ENCODE data around the gene IQCM. TPM values are rescaled to one million over a fixed set of nuclear protein-coding genes. Genes with fewer than 3 reads are reported as not detected.

Gene IQCM, protein sequence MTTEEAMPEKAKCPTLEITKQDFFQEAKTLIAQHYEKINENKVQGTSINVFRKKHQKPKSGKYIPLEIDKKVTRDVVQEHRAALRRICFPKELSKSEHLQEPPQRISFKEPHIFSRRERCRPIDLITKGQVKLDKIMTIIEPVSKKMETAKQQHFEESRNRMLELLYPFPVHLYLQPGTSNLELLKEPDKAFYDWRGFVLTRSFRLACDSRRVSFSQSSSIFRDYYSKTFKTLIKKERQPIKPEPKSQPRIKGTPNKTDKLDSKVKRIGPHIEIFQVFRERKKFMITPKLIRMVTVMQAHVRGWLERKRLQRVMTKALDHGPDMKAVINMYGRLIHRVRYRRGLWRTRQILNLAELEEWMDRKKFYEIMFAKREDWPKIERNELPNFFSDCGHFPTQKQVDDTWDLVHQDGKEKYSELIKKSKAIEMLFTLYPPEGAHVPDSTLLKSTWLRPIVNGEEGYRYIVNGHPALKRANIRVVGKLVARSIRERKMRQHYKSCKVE
- not detected for polyA plus RNA-seq (2013, experiment 1 of 4)
- not detected for polyA plus RNA-seq (2013, experiment 2 of 4)
- 0.16 TPM for polyA plus RNA-seq (2013, experiment 3 of 4)
- polyA plus RNA-seq (2013, experiment 4 of 4): 0.12 TPM

DNA sequence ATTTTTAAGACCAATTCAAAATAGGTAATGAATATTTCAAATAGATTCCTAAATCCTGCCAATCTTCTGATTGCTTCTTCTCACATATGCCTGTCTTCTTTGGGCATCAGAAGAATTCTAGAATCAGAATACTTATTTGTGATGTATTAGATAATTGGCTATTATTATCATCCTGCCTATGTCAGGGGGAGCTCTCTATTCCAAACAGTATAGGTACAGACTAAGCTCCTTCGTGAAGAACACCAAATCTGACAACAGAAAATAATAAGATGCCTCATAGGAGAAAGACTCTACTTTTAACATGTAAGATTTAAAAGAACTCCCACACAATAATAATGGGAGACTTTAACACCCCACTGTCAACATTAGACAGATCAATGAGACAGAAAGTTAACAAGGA, at the start of gene IQCM:
Gene IQCM, minus strand, starts transcription at position 101 of the 400 bp plus-strand sequence. CDS start 73,152 bp downstream, outside the sequence.
- H3K27me3 ChIP-seq (ENCODE audit: control insufficient read depth, insufficient read depth, low read length, poor library complexity, severe bottlenecking): no peaks in the 10 kb centered on the region
- no peaks in the 10 kb centered on the region for H3K4me1 ChIP-seq (ENCODE audit: control insufficient read depth, insufficient read depth, low read length)
- 94 to 100% methylated on average over 1 of the region's 1 CpG for WGBS, 2 experiments
- no peak within 1 kb of the TSS for H3K27ac ChIP-seq (ENCODE audit: insufficient read depth, low read depth, low read length, poor library complexity, severe bottlenecking)
- H3K9me3 ChIP-seq (ENCODE audit: control insufficient read depth, low read length): no peaks in the 10 kb centered on the region
- no peak within 1 kb of the TSS for H3K4me3 ChIP-seq (ENCODE audit: insufficient read depth, low read depth, low read length)
- no peaks in the 10 kb centered on the region for H3K36me3 ChIP-seq (ENCODE audit: control insufficient read depth, insufficient read depth, low read length)

DNA sequence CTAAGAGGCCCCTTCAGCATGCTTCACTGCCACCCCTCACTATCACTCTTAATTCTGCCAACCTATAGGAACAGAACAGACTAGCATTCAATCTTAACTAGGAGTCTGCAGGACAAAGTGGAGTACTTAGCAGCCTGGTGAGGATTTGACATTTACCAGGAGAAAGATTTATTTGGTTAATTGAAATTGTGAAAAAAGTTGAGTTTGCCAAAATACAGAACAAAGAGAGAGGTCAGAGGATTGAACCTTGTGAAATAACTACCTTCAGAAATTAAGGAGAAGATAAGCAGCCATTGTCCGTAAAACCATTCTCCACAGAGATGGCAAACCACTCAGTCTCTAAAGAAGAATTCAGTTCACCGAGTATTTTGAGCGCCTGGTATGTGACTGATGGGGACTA, 41.8 kb upstream of the IQCM start:
- H3K9me3 ChIP-seq (ENCODE audit: control insufficient read depth, low read length): no peaks in the 10 kb centered on the region
- WGBS, 2 experiments: 90 to 95% methylated on average over 3 of the region's 3 CpGs
- no peaks in the 10 kb centered on the region for H3K36me3 ChIP-seq (ENCODE audit: control insufficient read depth, insufficient read depth, low read length)
- no peak overlapping the region for H3K27ac ChIP-seq (ENCODE audit: insufficient read depth, low read depth, low read length, poor library complexity, severe bottlenecking)
- no peak overlapping the region for H3K4me3 ChIP-seq (ENCODE audit: insufficient read depth, low read depth, low read length)
- no peaks in the 10 kb centered on the region for H3K4me1 ChIP-seq (ENCODE audit: control insufficient read depth, insufficient read depth, low read length)
- H3K27me3 ChIP-seq (ENCODE audit: control insufficient read depth, insufficient read depth, low read length, poor library complexity, severe bottlenecking): no peaks in the 10 kb centered on the region

DNA sequence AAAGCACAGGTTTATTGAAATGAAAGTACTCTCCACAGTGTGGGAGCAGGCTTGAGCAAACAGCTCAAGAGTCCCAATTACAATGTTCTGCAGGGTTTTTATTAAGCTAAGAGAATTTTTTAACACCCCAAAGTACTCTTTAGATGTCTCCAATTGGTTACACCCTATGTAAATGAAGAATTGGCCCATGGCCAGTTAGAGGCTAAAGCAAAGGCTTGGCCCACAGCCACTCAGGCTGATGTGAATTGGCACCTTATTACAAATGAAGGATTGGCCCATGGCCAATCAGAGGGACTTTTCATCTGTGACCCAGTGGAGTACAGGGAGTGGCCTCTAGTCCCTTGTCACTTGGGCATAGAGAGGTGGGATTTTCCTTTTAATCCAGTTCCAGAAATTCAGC, 30.1 kb upstream of the IQCM start:
- Histone ChIP-seq H3K27me3 (ENCODE audit: control insufficient read depth, insufficient read depth, low read length, poor library complexity, severe bottlenecking) (no peaks in the 10 kb centered on the region), H3K36me3 (ENCODE audit: control insufficient read depth, insufficient read depth, low read length) (no peaks in the 10 kb centered on the region), H3K4me1 (ENCODE audit: control insufficient read depth, insufficient read depth, low read length) (no peaks in the 10 kb centered on the region), H3K4me3 (ENCODE audit: insufficient read depth, low read depth, low read length) (no peak overlapping the region), H3K9me3 (ENCODE audit: control insufficient read depth, low read length) (no peaks in the 10 kb centered on the region), H3K27ac (ENCODE audit: insufficient read depth, low read depth, low read length, poor library complexity, severe bottlenecking) (no peak overlapping the region)

DNA sequence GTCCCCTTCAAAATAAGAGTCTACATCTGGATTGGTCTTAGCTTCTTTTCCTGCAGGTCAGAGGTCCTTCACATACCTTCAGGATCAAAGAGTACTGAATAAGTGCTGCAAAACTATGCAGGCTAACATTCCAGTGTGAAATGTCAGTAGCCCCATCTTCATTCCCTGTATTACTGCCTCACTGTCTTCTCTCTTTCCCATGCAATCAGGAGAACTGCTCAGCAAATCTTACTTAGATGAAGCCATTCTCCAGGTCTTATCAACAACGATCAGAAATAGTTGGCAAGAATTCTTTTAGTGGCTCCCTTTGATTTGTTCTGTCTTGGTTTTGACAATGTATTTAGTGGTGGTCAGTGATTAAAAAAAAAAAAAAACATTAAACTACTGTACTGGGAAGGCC, 26.0 kb upstream of the IQCM start:
- H3K27ac ChIP-seq (ENCODE audit: insufficient read depth, low read depth, low read length, poor library complexity, severe bottlenecking): no peak overlapping the region
- no peaks in the 10 kb centered on the region for H3K9me3 ChIP-seq (ENCODE audit: control insufficient read depth, low read length)
- no peaks in the 10 kb centered on the region for H3K4me1 ChIP-seq (ENCODE audit: control insufficient read depth, insufficient read depth, low read length)
- H3K27me3 ChIP-seq (ENCODE audit: control insufficient read depth, insufficient read depth, low read length, poor library complexity, severe bottlenecking): no peaks in the 10 kb centered on the region
- no peak overlapping the region for H3K4me3 ChIP-seq (ENCODE audit: insufficient read depth, low read depth, low read length)
- no peaks in the 10 kb centered on the region for H3K36me3 ChIP-seq (ENCODE audit: control insufficient read depth, insufficient read depth, low read length)
- WGBS, 2 experiments: 89 to 100% methylated on average over 1 of the region's 1 CpG

DNA sequence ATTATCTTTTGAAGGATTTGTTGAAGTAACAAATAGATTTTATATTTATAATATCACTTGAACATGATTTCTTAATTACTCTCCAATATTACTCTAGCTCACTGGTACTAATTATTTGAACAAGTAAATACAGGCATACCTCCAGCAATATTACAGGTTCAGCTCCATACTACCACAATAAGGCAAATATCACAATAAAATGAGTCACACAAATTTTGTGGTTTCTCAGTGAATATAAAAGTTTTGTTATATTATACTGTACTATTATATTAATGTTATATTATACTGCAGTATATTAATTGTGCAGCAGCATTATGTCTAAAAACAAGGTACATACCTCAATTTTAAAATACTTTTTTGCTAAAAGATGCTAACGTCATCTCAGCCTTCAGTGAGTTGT, 22.4 kb upstream of the IQCM start:
- no peaks in the 10 kb centered on the region for H3K27me3 ChIP-seq (ENCODE audit: control insufficient read depth, insufficient read depth, low read length, poor library complexity, severe bottlenecking)
- no peak overlapping the region for H3K27ac ChIP-seq (ENCODE audit: insufficient read depth, low read depth, low read length, poor library complexity, severe bottlenecking)
- 94 to 95% methylated on average over 1 of the region's 1 CpG for WGBS, 2 experiments
- H3K36me3 ChIP-seq (ENCODE audit: control insufficient read depth, insufficient read depth, low read length): no peaks in the 10 kb centered on the region
- H3K4me1 ChIP-seq (ENCODE audit: control insufficient read depth, insufficient read depth, low read length): no peaks in the 10 kb centered on the region
- H3K4me3 ChIP-seq (ENCODE audit: insufficient read depth, low read depth, low read length): no peak overlapping the region
- no peaks in the 10 kb centered on the region for H3K9me3 ChIP-seq (ENCODE audit: control insufficient read depth, low read length)

DNA sequence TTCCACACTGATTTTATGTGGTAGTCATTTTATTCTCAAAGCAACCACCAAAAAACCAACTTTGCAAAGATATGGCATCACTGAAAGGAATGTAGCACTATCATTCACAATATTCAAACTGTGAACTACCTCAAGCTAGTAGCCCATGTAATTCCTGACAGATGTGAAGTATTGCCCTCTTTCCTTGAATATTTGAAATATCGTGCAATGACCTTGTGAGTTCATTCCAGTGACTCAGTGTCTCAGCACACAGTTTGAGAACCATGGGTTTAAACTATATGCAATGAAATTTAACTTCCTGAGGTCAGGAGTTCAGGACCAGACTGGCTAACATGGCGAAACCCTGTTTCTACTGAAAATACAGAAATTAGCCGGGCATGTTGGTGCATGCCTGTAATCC, 20.9 kb upstream of the IQCM start:
- Histone ChIP-seq H3K4me3 (ENCODE audit: insufficient read depth, low read depth, low read length) (no peak overlapping the region), H3K27me3 (ENCODE audit: control insufficient read depth, insufficient read depth, low read length, poor library complexity, severe bottlenecking) (no peaks in the 10 kb centered on the region), H3K9me3 (ENCODE audit: control insufficient read depth, low read length) (no peaks in the 10 kb centered on the region), H3K36me3 (ENCODE audit: control insufficient read depth, insufficient read depth, low read length) (no peaks in the 10 kb centered on the region), H3K4me1 (ENCODE audit: control insufficient read depth, insufficient read depth, low read length) (no peaks in the 10 kb centered on the region), H3K27ac (ENCODE audit: insufficient read depth, low read depth, low read length, poor library complexity, severe bottlenecking) (no peak overlapping the region)
- 92 to 95% methylated on average over 3 of the region's 3 CpGs for WGBS, 2 experiments

DNA sequence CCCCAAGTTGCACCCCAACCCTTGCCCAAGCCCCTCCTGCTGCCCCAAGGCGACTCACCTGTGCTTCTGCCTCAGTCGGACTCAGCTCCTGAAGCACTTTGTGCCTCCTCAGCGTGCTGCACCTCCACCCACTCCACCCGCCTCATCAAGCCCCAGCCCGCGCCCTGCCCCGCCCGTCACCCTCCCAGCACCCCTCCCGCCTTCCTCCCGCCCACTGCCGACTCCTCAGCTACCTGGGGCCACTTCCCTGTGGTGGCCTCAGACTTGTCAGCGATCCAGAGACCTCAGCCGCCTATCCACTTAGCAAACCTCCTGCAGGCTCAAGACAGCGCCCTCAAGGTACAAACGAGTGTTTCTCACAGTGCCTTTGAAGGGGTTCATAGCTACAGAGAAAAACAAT, 19.6 kb upstream of the IQCM start:
- 87 to 95% methylated on average over 15 of the region's 15 CpGs for WGBS, 2 experiments

DNA sequence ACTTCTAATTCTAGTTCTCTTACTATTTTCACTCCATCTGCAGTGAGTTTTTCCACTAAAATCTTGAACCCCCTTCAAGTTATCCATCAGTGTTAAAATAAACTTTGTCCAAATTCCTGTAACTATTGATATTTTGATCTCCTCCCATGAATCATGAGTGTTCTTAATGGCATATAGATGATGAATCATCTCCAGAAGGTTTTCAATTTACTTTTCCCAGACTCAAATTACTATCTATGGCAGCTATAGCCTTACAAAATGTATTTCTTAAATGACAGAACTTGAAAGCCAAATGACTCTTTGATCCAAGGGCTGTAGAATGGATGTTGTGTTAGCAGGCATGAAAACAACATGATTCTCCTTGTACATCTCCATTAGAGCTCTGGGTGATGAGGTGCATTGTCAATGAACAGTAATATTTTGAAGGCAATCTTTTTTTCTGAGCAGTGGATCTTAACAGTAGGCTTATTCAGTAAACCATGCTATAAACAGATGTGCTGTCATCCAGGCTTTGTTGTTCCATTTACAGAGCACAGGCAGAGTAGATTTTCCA, 16.1 kb upstream of the IQCM start:
- H3K36me3 ChIP-seq (ENCODE audit: control insufficient read depth, insufficient read depth, low read length): no peaks in the 10 kb centered on the region
- H3K27me3 ChIP-seq (ENCODE audit: control insufficient read depth, insufficient read depth, low read length, poor library complexity, severe bottlenecking): no peaks in the 10 kb centered on the region
- no peak overlapping the region for H3K27ac ChIP-seq (ENCODE audit: insufficient read depth, low read depth, low read length, poor library complexity, severe bottlenecking)
- H3K9me3 ChIP-seq (ENCODE audit: control insufficient read depth, low read length): no peaks in the 10 kb centered on the region
- no peak overlapping the region for H3K4me3 ChIP-seq (ENCODE audit: insufficient read depth, low read depth, low read length)
- no peaks in the 10 kb centered on the region for H3K4me1 ChIP-seq (ENCODE audit: control insufficient read depth, insufficient read depth, low read length)

More for the DNA sequence above, 19.6 kb upstream of the IQCM start:
- Histone ChIP-seq H3K4me1 (ENCODE audit: control insufficient read depth, insufficient read depth, low read length) (no peaks in the 10 kb centered on the region), H3K36me3 (ENCODE audit: control insufficient read depth, insufficient read depth, low read length) (no peaks in the 10 kb centered on the region), H3K27ac (ENCODE audit: insufficient read depth, low read depth, low read length, poor library complexity, severe bottlenecking) (no peak overlapping the region), H3K4me3 (ENCODE audit: insufficient read depth, low read depth, low read length) (no peak overlapping the region), H3K9me3 (ENCODE audit: control insufficient read depth, low read length) (no peaks in the 10 kb centered on the region), H3K27me3 (ENCODE audit: control insufficient read depth, insufficient read depth, low read length, poor library complexity, severe bottlenecking) (no peaks in the 10 kb centered on the region)

DNA sequence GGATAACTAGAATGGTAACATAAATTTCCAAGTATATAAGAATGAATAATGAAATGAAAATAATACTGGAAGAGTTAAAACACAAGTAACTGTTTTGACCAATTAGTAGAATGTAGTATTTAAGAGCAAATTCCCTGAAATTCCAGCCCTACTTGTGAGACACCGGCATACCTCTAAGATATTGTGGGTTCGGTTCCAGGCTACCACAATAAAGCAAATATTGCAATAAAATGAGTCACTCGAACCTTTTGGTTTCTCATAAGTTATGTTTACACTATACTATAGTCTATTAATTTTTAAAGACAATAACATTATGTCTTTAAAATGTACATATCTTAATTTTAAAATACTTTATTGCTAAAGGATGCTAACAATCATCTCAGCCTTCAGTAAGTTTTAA, 15.2 kb upstream of the IQCM start:
- 84 to 100% methylated on average over 2 to 3 of the region's 3 CpGs for WGBS, 2 experiments

DNA sequence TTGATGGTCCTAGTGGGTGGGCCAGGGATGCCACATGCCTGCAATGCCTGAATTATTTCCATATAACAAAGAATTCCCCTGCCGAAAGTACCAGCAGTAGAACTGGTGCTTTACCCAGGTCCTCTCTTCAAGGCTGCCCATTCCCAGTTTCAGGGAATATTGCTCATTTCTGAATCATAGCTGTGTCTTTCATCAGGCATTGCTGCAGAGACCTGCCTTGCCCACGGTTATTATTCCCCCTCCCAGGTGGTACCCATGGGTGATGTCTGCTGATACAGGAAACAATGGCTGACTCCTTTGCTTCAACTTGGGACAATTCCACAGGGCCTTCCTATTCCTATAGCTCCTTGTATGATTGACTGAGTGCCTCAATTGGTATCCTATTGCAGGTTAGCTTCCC, 9.7 kb upstream of the IQCM start:
- H3K36me3 ChIP-seq (ENCODE audit: control insufficient read depth, insufficient read depth, low read length): no peaks in the 10 kb centered on the region
- WGBS, 2 experiments: 88 to 89% methylated on average over 2 of the region's 2 CpGs
- H3K9me3 ChIP-seq (ENCODE audit: control insufficient read depth, low read length): no peaks in the 10 kb centered on the region
- no peak overlapping the region for H3K27ac ChIP-seq (ENCODE audit: insufficient read depth, low read depth, low read length, poor library complexity, severe bottlenecking)
- H3K27me3 ChIP-seq (ENCODE audit: control insufficient read depth, insufficient read depth, low read length, poor library complexity, severe bottlenecking): no peaks in the 10 kb centered on the region
- H3K4me1 ChIP-seq (ENCODE audit: control insufficient read depth, insufficient read depth, low read length): no peaks in the 10 kb centered on the region
- H3K4me3 ChIP-seq (ENCODE audit: insufficient read depth, low read depth, low read length): no peak overlapping the region

More for the DNA sequence above, 15.2 kb upstream of the IQCM start:
- H3K27me3 ChIP-seq (ENCODE audit: control insufficient read depth, insufficient read depth, low read length, poor library complexity, severe bottlenecking): no peaks in the 10 kb centered on the region
- H3K9me3 ChIP-seq (ENCODE audit: control insufficient read depth, low read length): no peaks in the 10 kb centered on the region
- no peak overlapping the region for H3K27ac ChIP-seq (ENCODE audit: insufficient read depth, low read depth, low read length, poor library complexity, severe bottlenecking)
- H3K36me3 ChIP-seq (ENCODE audit: control insufficient read depth, insufficient read depth, low read length): no peaks in the 10 kb centered on the region
- H3K4me1 ChIP-seq (ENCODE audit: control insufficient read depth, insufficient read depth, low read length): no peaks in the 10 kb centered on the region
- no peak overlapping the region for H3K4me3 ChIP-seq (ENCODE audit: insufficient read depth, low read depth, low read length)

Data from ectodermal cell (in vitro differentiated cells).